ENCODE measurements around the gene CASZ1. TPM values are rescaled to one million over a fixed set of nuclear protein-coding genes. Genes with fewer than 3 reads are reported as not detected.

The CASZ1 gene
- total and polyA plus RNA-seq, 9 donors = 2.4 to 15.7 (median 4.0) TPM

DNA sequence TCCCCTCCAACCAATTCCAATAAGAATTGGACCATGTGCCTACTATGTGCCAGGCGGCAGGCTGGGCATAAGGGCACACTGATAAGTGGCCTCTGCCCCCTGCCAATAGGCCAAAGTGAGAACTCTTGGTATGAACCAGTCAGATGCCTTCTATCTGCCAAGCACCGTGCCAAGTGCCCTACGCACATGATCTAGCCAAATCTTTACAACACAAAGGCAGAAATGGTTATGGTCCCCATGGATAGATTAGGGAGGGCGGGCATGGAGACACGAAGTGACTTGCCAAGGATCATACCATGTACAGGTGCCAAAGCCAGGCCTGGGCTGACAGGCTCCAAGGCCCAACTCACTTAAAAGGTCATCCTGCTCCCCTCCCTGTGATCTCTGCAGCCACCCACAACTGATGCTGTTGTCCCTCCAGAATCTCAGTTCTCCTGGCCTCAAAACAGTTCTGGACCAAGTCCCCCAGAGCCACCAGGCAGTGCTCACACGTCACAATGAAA is 32.1 kb downstream of the CASZ1 start:
- TF ChIP-seq, protein P1, sequence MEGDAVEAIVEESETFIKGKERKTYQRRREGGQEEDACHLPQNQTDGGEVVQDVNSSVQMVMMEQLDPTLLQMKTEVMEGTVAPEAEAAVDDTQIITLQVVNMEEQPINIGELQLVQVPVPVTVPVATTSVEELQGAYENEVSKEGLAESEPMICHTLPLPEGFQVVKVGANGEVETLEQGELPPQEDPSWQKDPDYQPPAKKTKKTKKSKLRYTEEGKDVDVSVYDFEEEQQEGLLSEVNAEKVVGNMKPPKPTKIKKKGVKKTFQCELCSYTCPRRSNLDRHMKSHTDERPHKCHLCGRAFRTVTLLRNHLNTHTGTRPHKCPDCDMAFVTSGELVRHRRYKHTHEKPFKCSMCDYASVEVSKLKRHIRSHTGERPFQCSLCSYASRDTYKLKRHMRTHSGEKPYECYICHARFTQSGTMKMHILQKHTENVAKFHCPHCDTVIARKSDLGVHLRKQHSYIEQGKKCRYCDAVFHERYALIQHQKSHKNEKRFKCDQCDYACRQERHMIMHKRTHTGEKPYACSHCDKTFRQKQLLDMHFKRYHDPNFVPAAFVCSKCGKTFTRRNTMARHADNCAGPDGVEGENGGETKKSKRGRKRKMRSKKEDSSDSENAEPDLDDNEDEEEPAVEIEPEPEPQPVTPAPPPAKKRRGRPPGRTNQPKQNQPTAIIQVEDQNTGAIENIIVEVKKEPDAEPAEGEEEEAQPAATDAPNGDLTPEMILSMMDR (IDR thresholded peaks at IDR 0.05) = no peak
- no peak for TF ChIP-seq POLR2A (IDR thresholded peaks at IDR 0.05)
- TF ChIP-seq EP300 (IDR thresholded peaks at IDR 0.05) = no peak
- Histone ChIP-seq H3K27me3 (no peaks in the 10 kb centered on the region), H3K36me3 (no peaks in the 10 kb centered on the region), H3K4me1 (ENCODE audit: insufficient read depth) (no peaks in the 10 kb centered on the region), H3K9me3 (no peaks in the 10 kb centered on the region), H3K4me3 (no peak overlapping the region), H3K27ac (no peak overlapping the region)
- intact Hi-C loops (cut with DNase I) = no loop called here
- DNase-seq = no peak
- 93 to 96% (median 94%) methylated on average over 6 of the region's 6 CpGs for WGBS, 3 donors

DNA sequence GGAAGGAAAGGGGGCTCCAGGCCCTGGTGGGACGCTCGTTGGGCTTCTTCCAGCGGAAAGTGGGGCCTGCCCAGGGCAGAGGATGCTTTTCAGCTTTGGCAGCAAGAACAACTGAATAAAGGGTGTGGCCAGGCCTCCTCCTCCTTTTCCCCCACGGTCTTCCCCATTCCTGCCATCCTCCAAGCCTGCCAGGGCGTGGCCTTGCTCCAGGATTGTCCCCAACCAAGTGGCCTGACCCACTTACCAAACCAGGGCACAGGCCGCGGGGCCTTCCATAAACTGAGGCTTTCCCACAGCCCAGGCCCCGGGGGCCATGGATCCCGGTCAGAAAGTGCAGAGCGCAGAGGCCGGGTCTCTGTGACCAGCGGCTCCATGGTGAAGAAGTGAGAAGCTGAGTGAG is 33.6 kb downstream of the CASZ1 start:
- intact Hi-C loops (cut with DNase I) = no loop called here
- Histone ChIP-seq H3K9me3 (no peaks in the 10 kb centered on the region), H3K4me1 (ENCODE audit: insufficient read depth) (no peaks in the 10 kb centered on the region), H3K36me3 (no peaks in the 10 kb centered on the region), H3K4me3 (no peak overlapping the region), H3K27ac (no peak overlapping the region), H3K27me3 (no peaks in the 10 kb centered on the region)
- WGBS, 3 donors = 91 to 95% (median 92%) methylated on average over 12 of the region's 12 CpGs
- DNase-seq = no peak
- TF ChIP-seq, protein P1 (IDR thresholded peaks at IDR 0.05) = no peak
- no peak for TF ChIP-seq POLR2A (IDR thresholded peaks at IDR 0.05)
- TF ChIP-seq EP300 (IDR thresholded peaks at IDR 0.05) = no peak

DNA sequence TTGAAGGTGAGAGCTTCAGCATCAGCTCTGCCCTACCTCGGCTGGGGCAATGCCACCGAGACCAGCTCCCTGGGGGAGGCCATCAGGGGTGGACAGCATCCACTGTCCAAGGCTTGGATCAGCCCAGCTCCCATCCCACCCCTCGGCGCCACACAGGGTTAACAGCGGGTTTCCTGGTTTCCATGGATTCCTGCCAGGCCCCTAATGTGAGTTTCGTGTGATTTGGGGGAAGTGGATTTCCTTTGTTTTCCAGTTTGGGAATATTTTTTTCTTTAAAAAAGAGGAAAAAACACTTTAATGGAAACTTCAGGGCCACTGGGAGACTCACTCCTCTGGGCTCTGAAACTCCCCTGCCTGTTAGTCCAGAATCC is 34.3 kb downstream of the CASZ1 start:
- TF ChIP-seq POLR2A (IDR thresholded peaks at IDR 0.05) (no peak), EP300 (IDR thresholded peaks at IDR 0.05) (no peak)
- TF ChIP-seq, protein P1 (IDR thresholded peaks at IDR 0.05) = no peak
- Histone ChIP-seq H3K27ac (no peak overlapping the region), H3K4me1 (ENCODE audit: insufficient read depth) (no peaks in the 10 kb centered on the region), H3K9me3 (no peaks in the 10 kb centered on the region), H3K27me3 (no peaks in the 10 kb centered on the region), H3K4me3 (no peak overlapping the region), H3K36me3 (no peaks in the 10 kb centered on the region)
- DNase-seq = no peak
- 43 to 56% (median 50%) methylated on average over 6 of the region's 6 CpGs for whole genome bisulfite sequencing, 3 donors
- intact Hi-C loops (cut with DNase I) = no loop called here

DNA sequence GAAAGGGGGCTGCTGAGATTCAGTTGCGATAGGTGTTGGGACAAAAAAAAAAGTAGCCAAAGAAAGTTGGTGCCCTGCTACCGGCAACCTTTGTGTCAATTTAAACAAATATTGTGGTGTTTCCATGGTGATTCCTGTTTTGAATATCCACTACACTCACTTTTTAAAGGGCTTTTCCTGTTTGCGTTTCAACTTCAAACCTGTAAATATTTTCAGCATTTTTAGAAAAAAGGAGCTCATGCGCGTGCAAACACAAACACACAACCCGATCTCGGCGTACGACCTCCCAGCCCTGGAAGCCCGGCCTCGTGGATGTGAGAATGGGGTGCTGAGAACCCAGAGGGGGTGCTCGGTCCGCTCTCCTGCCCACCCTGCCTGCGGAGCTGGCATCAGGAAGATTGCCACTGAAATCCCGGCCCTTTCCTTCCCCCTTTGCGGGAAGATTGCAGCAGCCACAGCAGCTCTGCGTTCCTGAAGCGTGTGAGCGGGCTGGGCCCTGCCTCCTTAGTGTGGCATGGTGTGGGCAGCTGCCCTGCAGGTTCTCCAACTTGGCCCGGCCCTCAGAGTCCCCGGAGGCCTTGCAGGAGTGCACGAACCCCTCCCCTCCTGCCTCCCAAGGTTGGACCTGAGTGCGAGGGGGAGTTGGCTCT is 34.8 kb downstream of the CASZ1 start:
- Histone ChIP-seq H3K9me3 (no peaks in the 10 kb centered on the region), H3K36me3 (no peaks in the 10 kb centered on the region), H3K4me3 (no peak overlapping the region), H3K27me3 (no peaks in the 10 kb centered on the region), H3K27ac (no peak overlapping the region), H3K4me1 (ENCODE audit: insufficient read depth) (no peaks in the 10 kb centered on the region)
- WGBS, 3 donors = 29 to 53% (median 53%) methylated on average over 23 of the region's 23 CpGs
- TF ChIP-seq POLR2A (IDR thresholded peaks at IDR 0.05) (no peak), EP300 (IDR thresholded peaks at IDR 0.05) (no peak)
- TF ChIP-seq, protein P1 (IDR thresholded peaks at IDR 0.05) = no peak
- intact Hi-C loops (cut with DNase I) = no loop called here
- DNase-seq = no peak
